ENCODE results near the gene HES4. TPM values are rescaled to one million over a fixed set of nuclear protein-coding genes. Genes with fewer than 3 reads are reported as not detected.
A peak's percentile ranks its signal among the peaks of the same experiment; 100 is the strongest.

HES4 gene
- total and polyA plus RNA-seq, 2 of the 13 experiments (the other 11 are each of a cell fraction or from before 2014, with no cell fraction given), result 8.8 to 10.6 TPM

DNA sequence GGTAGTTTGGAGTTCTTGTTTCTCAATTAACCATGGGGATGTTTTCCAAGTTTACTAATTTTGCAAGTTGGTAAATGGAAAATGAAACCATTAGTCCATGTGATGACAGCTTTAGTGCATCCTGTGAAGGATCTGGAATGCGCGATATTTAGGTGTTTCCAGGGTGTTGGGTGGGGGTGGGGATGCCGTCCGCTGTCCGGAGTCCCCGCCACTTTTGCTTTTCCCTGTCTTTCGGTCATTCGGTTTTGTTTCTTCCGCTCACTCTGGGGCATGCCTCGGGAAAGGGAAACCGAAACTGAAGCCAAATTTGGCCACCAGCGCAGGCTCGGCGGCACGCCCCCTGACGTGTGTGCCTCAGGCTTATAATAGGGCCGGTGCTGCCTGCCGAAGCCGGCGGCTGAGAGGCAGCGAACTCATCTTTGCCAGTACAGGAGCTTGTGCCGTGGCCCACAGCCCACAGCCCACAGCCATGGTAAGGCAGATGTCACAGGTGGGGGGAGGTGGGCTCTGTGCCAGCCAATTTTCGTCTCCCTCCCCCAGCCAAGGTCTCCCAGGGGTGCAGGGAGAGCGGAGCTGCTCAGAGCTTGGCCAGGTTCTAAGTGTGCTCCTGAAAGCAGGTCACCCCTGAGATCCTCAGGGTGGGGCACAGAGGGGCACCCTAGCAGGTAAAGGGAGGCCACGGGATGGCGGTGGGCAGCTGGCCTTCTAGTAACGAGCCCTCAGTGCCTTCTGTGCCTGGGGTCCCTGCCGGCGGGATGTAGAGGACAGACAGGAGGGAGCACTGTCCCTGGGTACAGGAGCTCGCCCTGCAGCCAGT lies 13.4 kb upstream of the HES4 start, which contains the start of gene ISG15 (continued):
- TF ChIP-seq, protein P1, sequence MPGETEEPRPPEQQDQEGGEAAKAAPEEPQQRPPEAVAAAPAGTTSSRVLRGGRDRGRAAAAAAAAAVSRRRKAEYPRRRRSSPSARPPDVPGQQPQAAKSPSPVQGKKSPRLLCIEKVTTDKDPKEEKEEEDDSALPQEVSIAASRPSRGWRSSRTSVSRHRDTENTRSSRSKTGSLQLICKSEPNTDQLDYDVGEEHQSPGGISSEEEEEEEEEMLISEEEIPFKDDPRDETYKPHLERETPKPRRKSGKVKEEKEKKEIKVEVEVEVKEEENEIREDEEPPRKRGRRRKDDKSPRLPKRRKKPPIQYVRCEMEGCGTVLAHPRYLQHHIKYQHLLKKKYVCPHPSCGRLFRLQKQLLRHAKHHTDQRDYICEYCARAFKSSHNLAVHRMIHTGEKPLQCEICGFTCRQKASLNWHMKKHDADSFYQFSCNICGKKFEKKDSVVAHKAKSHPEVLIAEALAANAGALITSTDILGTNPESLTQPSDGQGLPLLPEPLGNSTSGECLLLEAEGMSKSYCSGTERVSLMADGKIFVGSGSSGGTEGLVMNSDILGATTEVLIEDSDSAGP (CRISPR knock-in tag; IDR thresholded peaks at IDR 0.05; ENCODE audit: borderline replicate concordance), result peak; percentile 84; the same call in 1 of the 2 replicates
- TF ChIP-seq, protein P2, sequence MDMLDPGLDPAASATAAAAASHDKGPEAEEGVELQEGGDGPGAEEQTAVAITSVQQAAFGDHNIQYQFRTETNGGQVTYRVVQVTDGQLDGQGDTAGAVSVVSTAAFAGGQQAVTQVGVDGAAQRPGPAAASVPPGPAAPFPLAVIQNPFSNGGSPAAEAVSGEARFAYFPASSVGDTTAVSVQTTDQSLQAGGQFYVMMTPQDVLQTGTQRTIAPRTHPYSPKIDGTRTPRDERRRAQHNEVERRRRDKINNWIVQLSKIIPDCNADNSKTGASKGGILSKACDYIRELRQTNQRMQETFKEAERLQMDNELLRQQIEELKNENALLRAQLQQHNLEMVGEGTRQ (IDR thresholded peaks at IDR 0.05; ENCODE audit: low read depth, low read length), result no peak
- TF ChIP-seq, protein P2 (CRISPR knock-in tag; IDR thresholded peaks at IDR 0.05; ENCODE audit: borderline replicate concordance), result peak; percentile 54; the same call in 1 of the 2 replicates
- TF ChIP-seq ZNF629 (CRISPR knock-in tag; conservative IDR thresholded peaks at IDR 0.05) (no peak), ATF7-NPFF (CRISPR knock-in tag; IDR thresholded peaks at IDR 0.05; ENCODE audit: low read depth) (no peak; the same call in 1 of the 2 replicates), ZNF251 (CRISPR knock-in tag; IDR thresholded peaks at IDR 0.05) (no peak), ZBTB7B (CRISPR knock-in tag; IDR thresholded peaks at IDR 0.05) (peak; percentile 47; the same call in 1 of the 2 replicates), ZBTB8A (CRISPR knock-in tag; IDR thresholded peaks at IDR 0.05; ENCODE audit: borderline replicate concordance, low read depth) (no peak), MTF2 (CRISPR knock-in tag; IDR thresholded peaks at IDR 0.05; ENCODE audit: borderline replicate concordance) (0 out of 2 replicates have a peak, but pooled peaks have one; percentile 18), ZNF317 (CRISPR knock-in tag; IDR thresholded peaks at IDR 0.05) (0 out of 2 replicates have a peak, but pooled peaks have one; percentile 64), FOSL2 (CRISPR knock-in tag; IDR thresholded peaks at IDR 0.05) (peak; percentile 70), FOXK1 (CRISPR knock-in tag; IDR thresholded peaks at IDR 0.05; ENCODE audit: borderline replicate concordance, low read depth) (peak; percentile 51; the same call in 1 of the 2 replicates), ZNF772 (CRISPR knock-in tag; IDR thresholded peaks at IDR 0.05) (0 out of 2 replicates have a peak, but pooled peaks have one; percentile 49), MTA1 (CRISPR knock-in tag; IDR thresholded peaks at IDR 0.05; ENCODE audit: borderline replicate concordance) (peak; percentile 47; the same call in 1 of the 2 replicates), DMAP1 (CRISPR knock-in tag; IDR thresholded peaks at IDR 0.05) (0 out of 2 replicates have a peak, but pooled peaks have one; percentile 32)
- TF ChIP-seq, protein P3, sequence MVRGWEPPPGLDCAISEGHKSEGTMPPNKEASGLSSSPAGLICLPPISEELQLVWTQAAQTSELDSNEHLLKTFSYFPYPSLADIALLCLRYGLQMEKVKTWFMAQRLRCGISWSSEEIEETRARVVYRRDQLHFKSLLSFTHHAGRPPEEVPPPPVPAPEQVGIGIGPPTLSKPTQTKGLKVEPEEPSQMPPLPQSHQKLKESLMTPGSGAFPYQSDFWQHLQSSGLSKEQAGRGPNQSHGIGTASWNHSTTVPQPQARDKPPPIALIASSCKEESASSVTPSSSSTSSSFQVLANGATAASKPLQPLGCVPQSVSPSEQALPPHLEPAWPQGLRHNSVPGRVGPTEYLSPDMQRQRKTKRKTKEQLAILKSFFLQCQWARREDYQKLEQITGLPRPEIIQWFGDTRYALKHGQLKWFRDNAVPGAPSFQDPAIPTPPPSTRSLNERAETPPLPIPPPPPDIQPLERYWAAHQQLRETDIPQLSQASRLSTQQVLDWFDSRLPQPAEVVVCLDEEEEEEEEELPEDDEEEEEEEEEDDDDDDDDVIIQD (CRISPR knock-in tag; IDR thresholded peaks at IDR 0.05; ENCODE audit: low read depth), result peak; percentile 30; the same call in 1 of the 2 replicates
- TF ChIP-seq, protein P4, sequence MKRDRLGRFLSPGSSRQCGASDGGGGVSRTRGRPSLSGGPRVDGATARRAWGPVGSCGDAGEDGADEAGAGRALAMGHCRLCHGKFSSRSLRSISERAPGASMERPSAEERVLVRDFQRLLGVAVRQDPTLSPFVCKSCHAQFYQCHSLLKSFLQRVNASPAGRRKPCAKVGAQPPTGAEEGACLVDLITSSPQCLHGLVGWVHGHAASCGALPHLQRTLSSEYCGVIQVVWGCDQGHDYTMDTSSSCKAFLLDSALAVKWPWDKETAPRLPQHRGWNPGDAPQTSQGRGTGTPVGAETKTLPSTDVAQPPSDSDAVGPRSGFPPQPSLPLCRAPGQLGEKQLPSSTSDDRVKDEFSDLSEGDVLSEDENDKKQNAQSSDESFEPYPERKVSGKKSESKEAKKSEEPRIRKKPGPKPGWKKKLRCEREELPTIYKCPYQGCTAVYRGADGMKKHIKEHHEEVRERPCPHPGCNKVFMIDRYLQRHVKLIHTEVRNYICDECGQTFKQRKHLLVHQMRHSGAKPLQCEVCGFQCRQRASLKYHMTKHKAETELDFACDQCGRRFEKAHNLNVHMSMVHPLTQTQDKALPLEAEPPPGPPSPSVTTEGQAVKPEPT (CRISPR knock-in tag; IDR thresholded peaks at IDR 0.05; ENCODE audit: low read depth), result no peak; the same call in 1 of the 2 replicates
- TF ChIP-seq, protein P5, sequence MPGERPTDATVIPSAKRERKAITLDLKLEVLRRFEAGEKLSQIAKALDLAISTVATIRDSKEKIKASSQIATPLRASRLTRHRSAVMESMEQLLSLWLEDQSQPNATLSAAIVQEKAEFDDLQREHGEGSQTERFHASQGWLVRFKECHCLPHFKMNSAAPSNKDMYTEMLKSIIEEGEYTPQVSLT (CRISPR knock-in tag; IDR thresholded peaks at IDR 0.05; ENCODE audit: borderline replicate concordance, low read depth), result no peak
- TF ChIP-seq, protein P6, sequence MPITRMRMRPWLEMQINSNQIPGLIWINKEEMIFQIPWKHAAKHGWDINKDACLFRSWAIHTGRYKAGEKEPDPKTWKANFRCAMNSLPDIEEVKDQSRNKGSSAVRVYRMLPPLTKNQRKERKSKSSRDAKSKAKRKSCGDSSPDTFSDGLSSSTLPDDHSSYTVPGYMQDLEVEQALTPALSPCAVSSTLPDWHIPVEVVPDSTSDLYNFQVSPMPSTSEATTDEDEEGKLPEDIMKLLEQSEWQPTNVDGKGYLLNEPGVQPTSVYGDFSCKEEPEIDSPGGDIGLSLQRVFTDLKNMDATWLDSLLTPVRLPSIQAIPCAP (CRISPR knock-in tag; IDR thresholded peaks at IDR 0.05; ENCODE audit: low read depth), result peak; percentile 100

Measured in HepG2 (cell line).